ENCODE results near the gene ADORA2A.

DNA sequence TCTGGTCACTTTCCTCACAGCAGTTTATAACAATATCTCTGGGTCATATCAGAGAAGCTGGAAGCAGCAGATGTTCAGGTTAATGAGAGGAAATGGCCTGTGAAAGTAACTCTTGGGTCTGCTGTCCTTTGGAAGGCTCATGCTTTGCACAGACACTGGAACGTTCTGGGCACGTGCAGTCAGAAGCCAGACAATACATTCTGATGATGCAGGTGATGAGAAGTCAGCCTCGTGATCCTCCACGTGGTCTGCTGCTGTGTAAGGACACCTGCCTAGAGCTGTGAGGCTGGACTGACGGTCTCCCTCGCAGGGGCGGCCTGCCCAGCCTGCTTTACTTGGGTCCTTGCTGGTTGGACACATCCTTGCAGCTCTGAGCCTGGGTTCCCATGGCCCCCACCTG is 18.8 kb upstream of the ADORA2A start:
- TF ChIP-seq NFRKB (IDR thresholded peaks at IDR 0.05) = no peak
- TF ChIP-seq, protein P1, sequence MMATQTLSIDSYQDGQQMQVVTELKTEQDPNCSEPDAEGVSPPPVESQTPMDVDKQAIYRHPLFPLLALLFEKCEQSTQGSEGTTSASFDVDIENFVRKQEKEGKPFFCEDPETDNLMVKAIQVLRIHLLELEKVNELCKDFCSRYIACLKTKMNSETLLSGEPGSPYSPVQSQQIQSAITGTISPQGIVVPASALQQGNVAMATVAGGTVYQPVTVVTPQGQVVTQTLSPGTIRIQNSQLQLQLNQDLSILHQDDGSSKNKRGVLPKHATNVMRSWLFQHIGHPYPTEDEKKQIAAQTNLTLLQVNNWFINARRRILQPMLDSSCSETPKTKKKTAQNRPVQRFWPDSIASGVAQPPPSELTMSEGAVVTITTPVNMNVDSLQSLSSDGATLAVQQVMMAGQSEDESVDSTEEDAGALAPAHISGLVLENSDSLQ (IDR thresholded peaks at IDR 0.05) = no peak
- TF ChIP-seq BHLHE40 (IDR thresholded peaks at IDR 0.05; ENCODE audit: borderline replicate concordance) = no peak
- TF ChIP-seq TARDBP (IDR thresholded peaks at IDR 0.05) = no peak
